Parathyroid adenoma (tissue), 2 donors: ENCODE results near the gene GADD45B.

Experiments
- H2AFZ ChIP-seq: fragments of 300-600 bp; sonication (generic); one replicate; pipeline ENCODE4 v1.7.0; 2017; ENCODE audit warnings: antibody characterized with exemption, mild to moderate bottlenecking
- H3K27ac ChIP-seq: fragments of 300-600 bp; sonication (generic); one replicate; pipeline ENCODE4 v1.7.0; 2017
- H3K27me3 ChIP-seq: fragments of 300-600 bp; sonication (generic); one replicate; pipeline ENCODE4 v1.7.0; 2017; ENCODE audit warnings: low read length; ENCODE audit not compliant: control insufficient read depth, insufficient read depth
- H3K36me3 ChIP-seq: fragments of 300-600 bp; sonication (generic); one replicate; pipeline ENCODE4 v1.7.0; 2017; ENCODE audit warnings: low read length; ENCODE audit not compliant: control insufficient read depth, insufficient read depth
- H3K4me1 ChIP-seq: fragments of 300-600 bp; sonication (generic); one replicate; pipeline ENCODE4 v1.7.0; 2017; ENCODE audit warnings: control low read depth
- H3K4me2 ChIP-seq: fragments of 300-600 bp; sonication (generic); one replicate; pipeline ENCODE4 v1.7.0; 2017; ENCODE audit warnings: low read length
- H3K4me3 ChIP-seq: fragments of 300-600 bp; sonication (generic); one replicate; pipeline ENCODE4 v1.7.0; 2017; ENCODE audit warnings: low read depth, low read length
- H3K79me2 ChIP-seq: fragments of 300-600 bp; sonication (generic); one replicate; pipeline ENCODE4 v1.7.0; 2017; ENCODE audit warnings: control low read depth
- H3K9ac ChIP-seq: fragments of 300-600 bp; sonication (generic); one replicate; pipeline ENCODE4 v1.7.0; 2017; ENCODE audit warnings: mild to moderate bottlenecking
- H3K9me3 ChIP-seq: fragments of 300-600 bp; sonication (generic); one replicate; pipeline ENCODE4 v1.7.0; 2017; ENCODE audit warnings: low read length; ENCODE audit not compliant: control insufficient read depth
- TF ChIP-seq, protein P1 (sequence below): fragments of 300-600 bp; sonication (generic); IDR thresholded peaks from one replicate; pipeline ENCODE4 v1.7.0; 2017; ENCODE audit warnings: antibody characterized with exemption, mild to moderate bottlenecking
- donor health status: primary hyperparathyroidism.

GADD45B gene

GRCh38 chr19:2494084-2494446 lies 18.1 kb downstream of the GADD45B start:
- H3K4me3 ChIP-seq, result no peak overlapping the region
- H3K4me1 ChIP-seq, result peaks cover 40% of the 10 kb centered on the region
- H2AFZ ChIP-seq, result no peak overlapping the region
- H3K9ac ChIP-seq, result no peak overlapping the region
- H3K27ac ChIP-seq, result peak overlapping the region; percentile 100
- no peak overlapping the region for H3K4me2 ChIP-seq
- no peaks in the 10 kb centered on the region for H3K27me3 ChIP-seq
- TF ChIP-seq, protein P1, sequence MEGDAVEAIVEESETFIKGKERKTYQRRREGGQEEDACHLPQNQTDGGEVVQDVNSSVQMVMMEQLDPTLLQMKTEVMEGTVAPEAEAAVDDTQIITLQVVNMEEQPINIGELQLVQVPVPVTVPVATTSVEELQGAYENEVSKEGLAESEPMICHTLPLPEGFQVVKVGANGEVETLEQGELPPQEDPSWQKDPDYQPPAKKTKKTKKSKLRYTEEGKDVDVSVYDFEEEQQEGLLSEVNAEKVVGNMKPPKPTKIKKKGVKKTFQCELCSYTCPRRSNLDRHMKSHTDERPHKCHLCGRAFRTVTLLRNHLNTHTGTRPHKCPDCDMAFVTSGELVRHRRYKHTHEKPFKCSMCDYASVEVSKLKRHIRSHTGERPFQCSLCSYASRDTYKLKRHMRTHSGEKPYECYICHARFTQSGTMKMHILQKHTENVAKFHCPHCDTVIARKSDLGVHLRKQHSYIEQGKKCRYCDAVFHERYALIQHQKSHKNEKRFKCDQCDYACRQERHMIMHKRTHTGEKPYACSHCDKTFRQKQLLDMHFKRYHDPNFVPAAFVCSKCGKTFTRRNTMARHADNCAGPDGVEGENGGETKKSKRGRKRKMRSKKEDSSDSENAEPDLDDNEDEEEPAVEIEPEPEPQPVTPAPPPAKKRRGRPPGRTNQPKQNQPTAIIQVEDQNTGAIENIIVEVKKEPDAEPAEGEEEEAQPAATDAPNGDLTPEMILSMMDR, result no peak
- H3K9me3 ChIP-seq, result no peaks in the 10 kb centered on the region
- H3K36me3 ChIP-seq, result no peaks in the 10 kb centered on the region
- no peaks in the 10 kb centered on the region for H3K79me2 ChIP-seq

DNA sequence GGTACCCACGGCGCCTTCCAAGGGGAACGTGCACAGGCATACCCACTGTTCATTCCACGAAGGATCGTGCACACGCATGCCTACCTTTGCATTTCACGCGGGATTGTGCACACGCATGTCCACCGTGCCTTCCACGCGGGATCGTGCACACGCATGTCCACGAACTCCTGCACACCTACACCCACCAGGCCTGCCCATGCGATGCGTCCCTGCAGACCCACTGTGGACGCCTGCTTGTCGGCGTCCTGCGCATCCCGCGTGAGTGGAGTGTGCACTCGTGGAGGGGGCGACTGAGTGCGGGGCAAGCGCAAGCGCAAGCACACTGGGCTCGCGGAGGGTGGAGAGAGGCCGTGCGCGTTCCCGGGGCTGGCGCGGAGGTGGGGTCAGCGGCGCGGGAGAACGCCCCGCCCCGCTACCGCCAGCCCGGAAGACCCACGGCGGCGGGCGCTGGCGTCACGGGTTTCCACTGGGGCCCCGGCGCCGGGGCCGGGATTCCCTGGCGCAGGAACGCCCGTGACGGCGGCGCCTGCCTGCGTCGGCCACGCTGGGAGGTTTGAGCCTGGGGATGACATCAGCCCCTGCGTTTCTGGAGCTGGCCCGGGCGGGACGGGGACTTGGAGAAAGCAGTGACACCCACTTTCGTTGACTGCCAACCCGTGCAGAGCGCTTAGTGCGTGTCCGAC lies 18.7 kb downstream of the GADD45B start:
- H2AFZ ChIP-seq, result peak overlapping the region; percentile 94
- H3K9me3 ChIP-seq, result no peaks in the 10 kb centered on the region
- peak overlapping the region; percentile 100 for H3K27ac ChIP-seq
- H3K36me3 ChIP-seq, result no peaks in the 10 kb centered on the region
- H3K4me3 ChIP-seq, result peak overlapping the region; percentile 66
- no peaks in the 10 kb centered on the region for H3K79me2 ChIP-seq
- peak overlapping the region; percentile 84 for H3K4me2 ChIP-seq
- TF ChIP-seq, protein P1, result no peak
- H3K27me3 ChIP-seq, result no peaks in the 10 kb centered on the region
- H3K4me1 ChIP-seq, result peaks cover 40% of the 10 kb centered on the region
- H3K9ac ChIP-seq, result peak overlapping the region; percentile 73

- H3K4me1 ChIP-seq, result peaks cover 37% of the 10 kb centered on the region
- H3K27me3 ChIP-seq, result no peaks in the 10 kb centered on the region
- H3K4me3 ChIP-seq, result peak overlapping the region; percentile 66
- H3K9me3 ChIP-seq, result no peaks in the 10 kb centered on the region
- H3K79me2 ChIP-seq, result no peaks in the 10 kb centered on the region
- no peaks in the 10 kb centered on the region for H3K36me3 ChIP-seq
- TF ChIP-seq, protein P1, result no peak
- peak overlapping the region; percentile 94 for H2AFZ ChIP-seq
- peak overlapping the region; percentile 84 for H3K4me2 ChIP-seq
- peak overlapping the region; percentile 73 for H3K9ac ChIP-seq
- peak overlapping the region; percentile 100 for H3K27ac ChIP-seq
Observed at GRCh38 chr19:2495130-2495641, 19.3 kb downstream of the GADD45B start.

GRCh38 chr19:2495651-2496316 lies 19.9 kb downstream of the GADD45B start:
- Histone ChIP-seq H3K4me3 (peak overlapping the region; percentile 37), H2AFZ (peak overlapping the region; percentile 94), H3K36me3 (no peaks in the 10 kb centered on the region), H3K27ac (peak overlapping the region; percentile 100), H3K9ac (peak overlapping the region; percentile 73), H3K9me3 (no peaks in the 10 kb centered on the region), H3K4me1 (peaks cover 34% of the 10 kb centered on the region), H3K79me2 (no peaks in the 10 kb centered on the region), H3K4me2 (peak overlapping the region; percentile 84), H3K27me3 (no peaks in the 10 kb centered on the region)
- TF ChIP-seq, protein P1, result no peak
